ENCODE measurements around the gene SPRR4. TPM values are rescaled to one million over a fixed set of nuclear protein-coding genes. Genes with fewer than 3 reads are reported as not detected.

Gene SPRR4
- total RNA-seq, 1 experiment from 2014 or later: not detected

DNA sequence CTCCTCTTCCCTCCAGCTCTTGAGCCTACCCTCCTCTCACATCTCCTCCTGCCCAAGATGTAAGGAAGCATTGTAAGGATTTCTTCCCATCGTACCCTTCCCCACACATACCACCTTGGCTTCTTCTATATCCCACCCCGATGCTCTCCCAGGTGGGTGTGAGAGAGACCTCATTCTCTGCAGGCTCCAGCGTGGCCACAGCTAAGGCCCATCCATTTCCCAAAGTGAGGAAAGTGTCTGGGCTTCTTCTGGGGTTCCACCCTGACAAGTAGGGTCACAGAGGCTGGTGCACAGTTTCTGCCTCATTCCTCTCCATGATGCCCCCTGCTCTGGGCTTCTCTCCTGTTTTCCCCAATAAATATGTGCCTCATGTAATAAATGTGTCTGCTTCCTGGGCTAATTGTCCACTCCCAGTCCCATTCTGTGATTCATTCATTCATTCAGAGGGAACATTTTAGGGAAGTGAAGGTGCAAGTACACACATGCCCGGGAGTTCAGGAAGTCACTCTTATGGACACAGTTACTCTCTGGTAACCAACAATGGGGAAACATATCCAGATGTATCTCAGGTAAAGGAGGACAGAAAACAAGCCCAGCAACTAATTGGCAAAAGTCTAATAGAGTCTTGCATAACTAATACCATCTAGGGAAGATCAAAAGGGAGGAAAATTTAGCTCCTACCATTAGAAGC lies 1.9 kb downstream of the SPRR4 start:
- H2AFZ ChIP-seq: no peak overlapping the region
- intact Hi-C loops (cut with micrococcal nuclease; ENCODE audit: unreplicated experiment): no loop called here
- H3K4me1 ChIP-seq (replicated peaks; ENCODE audit: insufficient read depth): peaks cover 5% of the 10 kb centered on the region
- H3K9me3 ChIP-seq (ENCODE audit: insufficient read depth, low read depth): no peaks in the 10 kb centered on the region
- no peaks in the 10 kb centered on the region for H3K79me2 ChIP-seq (ENCODE audit: low read depth)
- no peak overlapping the region for H3K4me3 ChIP-seq
- no TSS peak for BruUV-seq (replicated peaks)
- CTCF ChIA-PET: no interaction called here
- DNase-seq: no peak
- no peak overlapping the region for H3K4me2 ChIP-seq
- no peaks in the 10 kb centered on the region for H3K9me2 ChIP-seq (ENCODE audit: insufficient read depth)
- H3K27ac ChIP-seq: no peak overlapping the region
- no peaks in the 10 kb centered on the region; the same call in 1 of the 2 replicates for H3F3A ChIP-seq (ENCODE audit: insufficient read depth, low read depth)
- H3K27me3 ChIP-seq (ENCODE audit: insufficient read depth, low read depth): no peaks in the 10 kb centered on the region
- no peaks in the 10 kb centered on the region for H3K36me3 ChIP-seq (ENCODE audit: low read depth)
- no peak for TF ChIP-seq EZH2 (IDR thresholded peaks at IDR 0.05; ENCODE audit: low read depth)
- TF ChIP-seq, protein P1, sequence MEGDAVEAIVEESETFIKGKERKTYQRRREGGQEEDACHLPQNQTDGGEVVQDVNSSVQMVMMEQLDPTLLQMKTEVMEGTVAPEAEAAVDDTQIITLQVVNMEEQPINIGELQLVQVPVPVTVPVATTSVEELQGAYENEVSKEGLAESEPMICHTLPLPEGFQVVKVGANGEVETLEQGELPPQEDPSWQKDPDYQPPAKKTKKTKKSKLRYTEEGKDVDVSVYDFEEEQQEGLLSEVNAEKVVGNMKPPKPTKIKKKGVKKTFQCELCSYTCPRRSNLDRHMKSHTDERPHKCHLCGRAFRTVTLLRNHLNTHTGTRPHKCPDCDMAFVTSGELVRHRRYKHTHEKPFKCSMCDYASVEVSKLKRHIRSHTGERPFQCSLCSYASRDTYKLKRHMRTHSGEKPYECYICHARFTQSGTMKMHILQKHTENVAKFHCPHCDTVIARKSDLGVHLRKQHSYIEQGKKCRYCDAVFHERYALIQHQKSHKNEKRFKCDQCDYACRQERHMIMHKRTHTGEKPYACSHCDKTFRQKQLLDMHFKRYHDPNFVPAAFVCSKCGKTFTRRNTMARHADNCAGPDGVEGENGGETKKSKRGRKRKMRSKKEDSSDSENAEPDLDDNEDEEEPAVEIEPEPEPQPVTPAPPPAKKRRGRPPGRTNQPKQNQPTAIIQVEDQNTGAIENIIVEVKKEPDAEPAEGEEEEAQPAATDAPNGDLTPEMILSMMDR (conservative IDR thresholded peaks at IDR 0.05): no peak
- H4K20me1 ChIP-seq (ENCODE audit: insufficient read depth): no peaks in the 10 kb centered on the region
- POLR2A ChIA-PET (ENCODE audit: unreplicated experiment): no interaction called here

DNA sequence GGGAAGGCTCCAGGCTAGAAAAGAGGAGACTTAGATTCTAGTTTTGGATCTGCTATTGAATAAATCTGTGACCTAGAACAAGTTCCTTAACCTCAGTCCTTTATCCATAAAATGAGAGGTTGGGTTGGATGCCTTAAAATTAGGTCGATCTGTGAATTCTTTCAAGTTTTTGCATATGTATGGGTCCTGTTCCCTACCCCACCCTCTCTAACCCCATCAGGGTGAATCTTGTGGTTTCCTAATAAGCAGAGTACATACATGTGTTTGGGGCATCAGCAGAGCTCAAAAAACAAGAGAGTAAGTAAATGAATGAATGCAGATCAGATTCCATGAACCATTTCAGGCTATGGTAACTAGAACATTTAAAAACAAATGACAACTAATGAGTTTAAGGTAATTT lies 6.2 kb downstream of the SPRR4 start:
- no TSS peak for BruUV-seq (replicated peaks)
- Histone ChIP-seq H4K20me1 (ENCODE audit: insufficient read depth) (no peaks in the 10 kb centered on the region), H3F3A (ENCODE audit: insufficient read depth, low read depth) (no peaks in the 10 kb centered on the region), H2AFZ (no peak overlapping the region), H3K4me2 (no peak overlapping the region), H3K27me3 (ENCODE audit: insufficient read depth, low read depth) (no peaks in the 10 kb centered on the region), H3K9me3 (ENCODE audit: insufficient read depth, low read depth) (no peaks in the 10 kb centered on the region), H3K9me2 (ENCODE audit: insufficient read depth) (no peaks in the 10 kb centered on the region), H3K79me2 (ENCODE audit: low read depth) (no peaks in the 10 kb centered on the region), H3K36me3 (ENCODE audit: low read depth) (no peaks in the 10 kb centered on the region), H3K27ac (no peak overlapping the region), H3K4me1 (replicated peaks; ENCODE audit: insufficient read depth) (peaks cover 2% of the 10 kb centered on the region; the same call in 1 of the 2 replicates), H3K4me3 (no peak overlapping the region)
- no peak for DNase-seq
- ChIA-PET CTCF (no interaction called here), POLR2A (ENCODE audit: unreplicated experiment) (no interaction called here)
- no peak for TF ChIP-seq EZH2 (IDR thresholded peaks at IDR 0.05; ENCODE audit: low read depth)
- TF ChIP-seq, protein P1 (conservative IDR thresholded peaks at IDR 0.05): no peak
- intact Hi-C loops (cut with micrococcal nuclease; ENCODE audit: unreplicated experiment): no loop called here

DNA sequence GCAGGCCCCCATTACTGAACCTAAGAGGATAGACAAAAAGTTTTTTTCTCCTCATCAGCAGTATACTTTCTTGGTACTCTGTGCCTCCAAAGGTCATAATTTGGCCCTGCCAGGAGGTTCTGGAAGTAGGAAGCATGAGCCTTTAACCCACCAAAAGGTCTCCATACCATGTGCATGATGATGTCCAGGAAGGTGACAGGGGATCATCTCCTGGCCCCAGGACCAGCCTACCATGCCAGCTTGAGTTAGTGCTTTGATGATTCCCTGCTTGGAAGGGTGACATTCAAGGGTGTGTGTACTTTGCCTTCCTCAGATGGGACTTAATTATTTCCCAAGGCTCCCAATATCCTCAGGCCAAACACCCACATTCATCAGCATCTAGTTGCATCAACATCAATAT lies 7.2 kb downstream of the SPRR4 start:
- Histone ChIP-seq H3K79me2 (ENCODE audit: low read depth) (no peaks in the 10 kb centered on the region), H3K9me2 (ENCODE audit: insufficient read depth) (no peaks in the 10 kb centered on the region), H3K9me3 (ENCODE audit: insufficient read depth, low read depth) (no peaks in the 10 kb centered on the region), H4K20me1 (ENCODE audit: insufficient read depth) (no peaks in the 10 kb centered on the region), H3K4me2 (no peak overlapping the region), H3K36me3 (ENCODE audit: low read depth) (no peaks in the 10 kb centered on the region), H3K4me3 (no peak overlapping the region), H3K4me1 (replicated peaks; ENCODE audit: insufficient read depth) (peaks cover 11% of the 10 kb centered on the region), H3K27me3 (ENCODE audit: insufficient read depth, low read depth) (no peaks in the 10 kb centered on the region), H3K27ac (no peak overlapping the region), H2AFZ (no peak overlapping the region), H3F3A (ENCODE audit: insufficient read depth, low read depth) (no peaks in the 10 kb centered on the region)
- TF ChIP-seq EZH2 (IDR thresholded peaks at IDR 0.05; ENCODE audit: low read depth): no peak
- TF ChIP-seq, protein P1 (conservative IDR thresholded peaks at IDR 0.05): no peak
- DNase-seq: no peak
- POLR2A ChIA-PET (ENCODE audit: unreplicated experiment): interaction anchor here (0.6 kb wide), 1 partner anchor 175 kb away, joined by 5 read pairs; no protein-coding TSS in a partner anchor
- CTCF ChIA-PET: no interaction called here
- intact Hi-C loops (cut with micrococcal nuclease; ENCODE audit: unreplicated experiment): no loop called here
- no TSS peak for BruUV-seq (replicated peaks)

Measured in PC-9 (cell line).